DMS114 treated with DMSO at 0.1 percent for 48 hours (cell line): ENCODE data around the gene AGXT2.
A peak's percentile ranks its signal among the peaks of the same experiment; 100 is the strongest.

Experiments used
- DNase-seq: peaks from one replicate; lab custom pipeline; 2025; ENCODE audit not compliant: unreplicated experiment; lab: John Stamatoyannopoulos, UW

Gene AGXT2, protein sequence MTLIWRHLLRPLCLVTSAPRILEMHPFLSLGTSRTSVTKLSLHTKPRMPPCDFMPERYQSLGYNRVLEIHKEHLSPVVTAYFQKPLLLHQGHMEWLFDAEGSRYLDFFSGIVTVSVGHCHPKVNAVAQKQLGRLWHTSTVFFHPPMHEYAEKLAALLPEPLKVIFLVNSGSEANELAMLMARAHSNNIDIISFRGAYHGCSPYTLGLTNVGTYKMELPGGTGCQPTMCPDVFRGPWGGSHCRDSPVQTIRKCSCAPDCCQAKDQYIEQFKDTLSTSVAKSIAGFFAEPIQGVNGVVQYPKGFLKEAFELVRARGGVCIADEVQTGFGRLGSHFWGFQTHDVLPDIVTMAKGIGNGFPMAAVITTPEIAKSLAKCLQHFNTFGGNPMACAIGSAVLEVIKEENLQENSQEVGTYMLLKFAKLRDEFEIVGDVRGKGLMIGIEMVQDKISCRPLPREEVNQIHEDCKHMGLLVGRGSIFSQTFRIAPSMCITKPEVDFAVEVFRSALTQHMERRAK

DNA sequence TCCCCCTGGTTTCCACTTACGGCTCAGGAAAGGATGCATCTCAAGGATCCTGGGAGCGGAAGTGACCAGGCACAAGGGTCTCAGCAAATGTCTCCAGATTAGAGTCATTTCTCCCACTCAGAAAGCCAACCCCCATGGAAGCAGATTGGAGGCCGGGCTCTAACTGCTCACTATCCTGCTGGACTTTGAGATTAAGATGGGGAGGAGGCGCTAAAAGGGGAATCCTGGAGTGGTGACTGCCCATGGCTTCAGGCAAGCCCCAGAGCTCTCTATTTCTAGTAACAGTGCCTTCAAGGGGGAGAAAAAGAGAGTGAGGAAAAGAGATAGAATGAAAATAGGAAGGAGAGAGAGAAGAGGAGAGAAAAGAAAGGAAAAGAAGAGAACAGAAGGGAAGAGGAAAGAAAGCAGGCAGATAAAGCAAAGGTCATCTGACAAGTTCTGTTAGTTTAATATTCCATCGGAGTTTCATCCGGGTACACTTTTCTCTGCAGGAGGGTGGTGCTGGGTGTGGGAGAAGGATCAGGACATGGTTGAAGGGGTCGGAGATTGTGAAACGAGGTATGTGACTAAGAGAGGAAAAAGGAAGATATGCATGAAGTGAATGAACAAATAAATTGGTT lies at the start of gene AGXT2:
AGXT2 (minus strand) TSS at position 165 of the 620 bp plus-strand sequence; CDS start at position 108, 57 bp downstream.
- DNase-seq = no peak

DNA sequence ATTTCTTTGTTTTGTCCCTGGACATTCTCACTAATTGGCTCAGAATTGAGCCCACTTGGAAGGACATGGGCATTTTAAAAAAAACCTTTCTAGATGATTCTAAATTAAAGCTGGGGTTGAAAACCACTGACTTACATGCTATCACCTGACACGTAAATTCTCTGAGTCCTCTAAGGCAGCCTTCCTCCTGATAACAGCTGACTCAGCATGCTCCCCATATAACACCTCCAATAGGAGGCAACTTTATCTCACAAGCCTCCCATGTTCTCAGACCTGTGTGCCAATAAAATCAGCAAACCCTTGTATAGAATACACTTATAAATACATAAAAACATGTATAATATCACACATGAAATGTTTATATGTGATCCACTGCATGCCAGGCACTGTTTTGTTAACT lies 49.2 kb upstream of the AGXT2 start:
- no peak for DNase-seq

DNA sequence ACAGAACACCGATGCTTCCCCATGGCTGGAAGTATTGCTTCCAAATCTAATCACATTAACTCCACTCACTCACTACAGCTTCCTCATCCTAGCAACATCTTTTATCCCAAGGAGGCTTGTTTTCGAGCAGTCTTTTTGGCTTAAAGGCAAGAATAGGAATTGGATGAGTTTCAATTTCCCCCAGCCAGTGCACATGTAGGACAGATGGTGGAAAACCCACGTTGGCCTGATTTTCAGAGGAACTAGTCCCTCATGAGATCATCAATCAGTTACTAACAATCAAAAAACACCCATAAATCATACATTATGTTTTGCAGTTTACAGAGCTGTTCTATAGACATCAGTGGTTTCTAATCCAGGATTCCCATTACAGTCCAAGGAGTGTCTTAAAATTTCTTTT lies 48.5 kb upstream of the AGXT2 start:
- no peak for DNase-seq

DNA sequence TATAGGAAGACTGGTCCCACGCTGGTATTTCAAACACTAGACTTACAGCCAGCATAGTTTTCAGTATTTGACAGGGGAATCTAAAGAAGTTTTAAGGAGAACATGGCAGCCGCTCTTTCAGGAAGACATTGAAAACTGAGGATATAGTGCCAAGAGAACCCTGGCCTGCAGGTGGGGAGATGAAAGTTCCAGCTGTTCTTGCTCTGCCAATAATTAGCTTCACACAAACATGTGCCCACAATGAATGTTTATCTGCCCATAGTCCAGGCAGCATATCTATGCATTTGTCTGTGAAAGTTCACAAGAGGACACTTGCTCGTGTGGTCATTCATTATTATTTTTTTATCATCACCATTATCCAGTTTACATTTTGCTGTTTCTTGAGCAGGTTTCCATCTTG lies 47.6 kb upstream of the AGXT2 start:
- DNase-seq = no peak

DNA sequence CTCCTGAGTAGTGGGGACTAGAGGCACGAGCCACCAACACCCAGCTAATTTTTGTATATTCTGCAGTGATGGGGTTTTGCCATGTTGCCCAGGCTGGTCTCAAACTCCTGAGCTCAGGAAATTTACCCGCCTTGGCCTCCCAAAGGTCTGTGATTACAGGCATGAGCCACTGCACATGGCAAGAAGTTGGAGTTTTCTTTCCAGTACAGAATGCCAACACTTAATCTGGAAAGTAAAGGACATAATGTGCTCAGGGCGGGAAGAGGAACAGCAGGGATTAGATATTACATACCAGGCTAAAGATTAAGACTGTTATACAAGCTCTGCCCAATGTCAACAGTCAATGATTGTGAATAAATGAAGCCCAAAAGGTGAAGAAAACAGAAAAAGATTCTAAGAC lies 47.2 kb upstream of the AGXT2 start:
- no peak for DNase-seq

DNA sequence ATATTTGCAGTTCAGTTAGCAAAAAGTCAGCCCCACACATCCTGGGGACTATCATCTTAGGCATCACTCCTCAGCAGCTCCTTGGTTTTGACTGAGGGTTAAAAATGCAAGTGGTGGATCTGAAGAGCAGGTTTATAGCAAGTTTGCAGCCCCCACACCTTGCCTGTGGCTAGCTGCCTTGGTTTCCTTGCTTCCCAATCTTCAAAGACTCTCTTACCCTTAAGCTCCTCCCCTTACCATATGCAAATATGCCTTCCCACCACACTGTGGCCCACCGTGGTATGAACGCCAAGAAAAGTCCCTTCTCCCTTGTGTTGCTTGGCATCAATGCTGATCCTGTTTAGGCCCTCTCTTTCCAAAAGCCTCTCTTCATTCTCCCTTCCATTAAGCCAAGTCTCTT lies 45.0 kb upstream of the AGXT2 start:
- DNase-seq = no peak

DNA sequence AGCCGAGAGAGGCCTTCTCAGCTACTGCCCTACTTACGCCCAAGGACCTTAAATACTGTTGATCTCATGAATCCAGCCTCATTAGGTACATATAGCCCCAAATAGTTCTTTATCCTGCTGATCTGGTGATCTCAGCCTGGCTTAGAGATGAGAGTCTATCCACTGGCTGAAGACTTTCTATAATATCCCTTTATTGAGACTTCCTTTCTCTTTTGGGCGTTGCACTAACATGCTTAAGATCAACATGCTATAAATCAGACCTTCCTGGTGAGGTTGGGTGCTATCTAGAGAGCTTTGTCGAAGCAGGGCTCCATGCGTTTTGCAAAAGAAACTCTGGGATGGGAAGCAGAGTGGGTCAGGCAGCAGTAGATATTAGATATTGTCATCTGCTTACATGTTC lies 44.0 kb upstream of the AGXT2 start:
- DNase-seq = no peak

DNA sequence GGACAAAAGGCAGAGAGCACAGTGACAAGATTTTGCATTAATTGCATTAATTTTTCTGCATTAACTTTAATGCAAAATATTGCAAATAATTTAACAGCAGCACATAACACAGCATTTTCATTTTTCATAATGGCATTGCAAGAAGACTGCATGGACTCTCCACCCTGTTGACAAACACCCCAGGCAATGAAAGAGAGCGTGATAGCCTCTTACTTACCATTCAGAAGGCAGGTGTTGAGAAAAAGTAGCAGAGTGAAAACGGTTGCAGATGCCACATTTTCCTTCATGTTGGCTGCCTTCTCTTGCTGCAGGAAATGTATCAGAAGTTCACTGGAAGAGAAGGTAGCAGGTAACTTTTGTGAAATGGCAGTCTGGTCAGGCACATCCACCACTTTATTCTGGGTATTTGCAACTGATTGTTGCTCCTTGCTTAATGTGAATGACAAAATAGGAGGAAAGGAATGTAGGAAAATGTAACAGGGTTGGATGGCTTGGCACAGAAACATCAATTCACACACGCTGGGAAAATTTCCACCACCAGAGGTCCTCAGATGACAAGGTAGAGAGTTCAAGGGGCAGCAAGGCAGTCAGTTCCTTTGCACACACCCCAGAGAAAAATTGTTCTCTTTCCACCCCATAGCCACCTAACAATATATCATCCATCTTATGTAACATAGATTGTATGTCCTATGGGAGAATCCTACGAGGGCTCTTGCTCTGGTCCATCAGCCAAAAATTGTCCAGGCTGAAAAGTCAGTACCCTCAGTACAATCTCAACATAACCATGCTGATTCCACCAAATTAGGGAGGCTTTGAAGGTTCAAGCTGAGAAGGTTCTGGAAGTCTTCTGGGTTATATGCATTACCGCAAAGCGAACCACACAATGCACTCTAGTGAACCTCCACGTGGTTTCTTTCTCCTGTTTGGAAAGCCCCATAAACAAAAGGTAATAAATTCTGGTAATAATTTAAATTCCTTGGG lies 41.9 kb upstream of the AGXT2 start:
- DNase-seq = peak; percentile 20

DNA sequence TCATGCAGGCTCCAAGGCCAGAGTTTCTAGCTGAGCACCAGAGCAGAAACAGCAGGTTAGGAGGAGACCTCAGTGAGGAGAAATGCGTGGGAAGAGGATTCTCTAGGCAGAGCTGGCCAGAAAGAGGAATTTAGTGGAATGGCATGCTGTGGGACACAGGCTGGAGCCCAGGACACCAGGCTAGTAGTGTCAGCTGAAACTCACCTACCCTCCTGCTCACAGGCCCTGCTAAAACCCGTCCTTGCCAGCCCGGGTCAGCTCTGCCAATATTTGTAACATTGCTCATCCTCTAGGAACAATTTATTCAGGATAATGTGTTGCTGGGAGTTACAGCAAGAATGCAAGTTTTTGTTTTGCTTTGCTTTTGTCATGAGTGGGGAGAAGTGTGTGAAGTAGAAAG lies 40.2 kb upstream of the AGXT2 start:
- no peak for DNase-seq

DNA sequence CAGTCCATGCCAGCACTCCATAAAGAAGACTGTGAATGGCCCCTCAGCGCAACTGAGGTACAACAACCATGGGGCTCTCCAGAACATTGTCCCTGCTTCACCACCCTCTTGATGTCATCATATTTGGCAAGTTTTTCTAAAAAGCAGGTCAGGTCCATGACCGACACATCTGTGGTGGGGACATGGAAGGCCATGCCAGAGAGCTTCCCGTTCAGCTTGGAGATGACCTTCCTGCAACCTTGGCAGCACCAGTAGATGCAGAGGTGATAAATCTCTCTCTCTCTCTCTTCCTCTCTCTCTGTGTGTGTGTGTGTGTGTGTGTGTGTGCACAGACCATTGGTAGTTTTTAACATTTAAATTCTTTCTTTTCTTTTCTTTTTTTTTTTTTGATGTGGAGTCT lies 35.4 kb upstream of the AGXT2 start:
- no peak for DNase-seq

DNA sequence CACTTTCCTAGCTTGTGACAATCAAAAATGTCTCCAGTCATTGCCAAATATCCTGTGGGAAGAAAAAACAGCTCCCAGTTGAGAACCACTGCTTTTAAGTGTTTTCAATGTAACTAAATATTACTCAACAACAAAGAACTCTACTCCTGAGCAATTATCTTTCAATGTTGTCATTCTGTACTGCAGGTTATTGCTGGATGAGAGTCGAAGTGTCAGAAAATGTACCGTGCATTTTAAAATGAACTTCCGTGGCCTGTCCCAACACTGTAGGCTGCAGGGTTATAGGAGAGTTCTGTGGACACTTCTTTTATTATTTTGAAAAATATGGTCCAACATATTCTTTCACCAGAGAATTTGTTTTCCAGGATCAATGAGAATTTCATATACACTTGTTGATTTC lies 34.8 kb upstream of the AGXT2 start:
- no peak for DNase-seq

DNA sequence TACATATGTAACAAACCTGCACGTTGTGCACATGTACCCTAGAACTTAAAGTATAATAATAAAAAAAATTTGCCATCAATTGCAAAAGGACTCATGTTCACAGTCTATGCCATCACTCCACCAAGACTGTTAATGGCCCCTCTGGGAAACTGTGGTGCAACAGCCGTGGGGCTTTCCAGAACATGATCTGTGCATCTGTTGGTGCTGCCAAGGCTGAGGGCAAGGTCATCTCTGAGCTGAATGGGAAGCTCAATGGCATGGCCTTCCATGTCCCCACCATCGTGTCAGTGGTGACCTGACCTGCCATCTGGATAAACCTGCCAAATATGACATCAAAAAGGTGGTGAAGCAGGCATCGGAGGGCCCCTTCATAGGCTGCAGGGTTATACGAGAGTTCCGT lies 33.4 kb upstream of the AGXT2 start:
- no peak for DNase-seq

DNA sequence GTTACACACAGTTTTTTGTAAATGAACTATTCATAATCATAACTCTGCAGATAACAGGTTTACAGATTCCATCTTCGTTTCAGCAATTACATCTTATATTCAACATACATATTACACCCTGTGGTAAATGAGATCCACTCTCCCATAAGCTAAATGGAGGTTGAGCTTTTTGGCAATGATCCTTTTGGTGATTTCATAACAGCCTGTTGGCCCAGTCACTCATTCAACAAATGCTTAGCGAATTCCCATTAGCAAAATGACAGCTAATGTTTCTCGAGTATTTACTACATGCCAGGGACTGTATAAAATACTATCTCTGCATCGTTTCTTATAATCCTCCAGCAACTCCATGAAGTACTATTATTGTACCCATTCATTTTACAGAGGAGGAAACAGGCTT lies 25.4 kb upstream of the AGXT2 start:
- no peak for DNase-seq

DNA sequence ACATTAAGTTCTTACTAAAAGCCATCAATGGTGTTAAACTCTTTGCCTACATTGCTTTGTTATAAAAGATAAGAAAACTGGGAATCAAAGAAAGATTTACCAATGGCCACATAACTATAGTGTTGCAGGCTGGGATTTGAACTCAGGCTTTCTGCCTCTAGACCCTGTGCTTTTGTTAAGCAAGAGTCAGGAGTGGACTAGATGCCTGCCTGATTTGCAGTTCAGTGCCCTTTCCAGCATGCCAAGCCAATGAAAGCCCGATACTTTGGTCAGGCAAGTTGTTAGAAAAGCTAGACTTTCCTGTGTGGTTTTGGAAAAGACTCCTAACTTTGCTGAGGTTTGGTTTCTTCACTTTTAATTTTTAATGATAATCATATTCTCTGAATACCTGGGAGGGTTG lies 21.4 kb upstream of the AGXT2 start:
- DNase-seq = no peak

DNA sequence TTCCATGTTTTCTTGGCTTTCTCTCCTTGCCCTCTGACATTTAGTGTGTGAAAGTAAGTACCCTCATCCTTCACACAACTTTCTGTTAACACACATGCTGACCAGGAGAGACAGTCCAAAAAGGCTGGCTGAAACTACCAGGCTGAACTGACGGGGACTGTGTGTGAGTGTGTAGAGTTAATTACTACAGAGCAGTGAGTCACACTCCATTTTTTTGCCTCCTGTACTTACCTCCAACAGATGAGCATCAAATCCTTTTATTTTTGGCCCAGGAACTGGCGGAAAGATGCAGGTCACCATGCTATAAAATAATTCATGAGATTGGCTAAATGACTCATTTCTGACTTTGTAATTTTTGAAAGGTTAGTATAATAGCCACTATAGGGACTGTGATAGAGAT lies 20.2 kb upstream of the AGXT2 start:
- DNase-seq = no peak

DNA sequence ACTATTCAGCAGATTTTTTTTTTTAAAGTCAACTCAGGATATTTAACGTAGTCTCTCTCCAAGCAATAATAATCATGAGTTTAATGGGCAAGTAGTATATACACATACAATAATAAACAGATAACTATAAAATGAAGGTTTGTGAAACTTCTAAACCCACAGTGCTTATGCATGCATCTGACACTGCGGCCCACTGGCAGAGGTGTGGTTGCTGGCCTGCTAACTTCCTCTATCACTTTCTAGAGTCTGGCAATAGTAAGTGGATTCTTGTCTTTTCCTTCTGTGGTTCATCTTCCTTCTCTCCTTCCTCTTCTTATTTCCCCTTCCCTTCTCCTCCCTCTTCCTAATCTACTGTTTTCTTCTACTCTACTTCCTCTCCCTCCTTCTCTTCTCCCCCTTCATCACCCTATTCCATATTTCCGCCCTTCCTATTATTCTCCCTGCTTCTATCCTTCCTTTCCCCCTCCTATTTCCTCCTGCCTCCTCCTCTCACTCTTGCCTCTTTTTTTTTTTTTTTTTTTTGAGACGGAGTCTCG lies 18.6 kb upstream of the AGXT2 start:
- DNase-seq = no peak

DNA sequence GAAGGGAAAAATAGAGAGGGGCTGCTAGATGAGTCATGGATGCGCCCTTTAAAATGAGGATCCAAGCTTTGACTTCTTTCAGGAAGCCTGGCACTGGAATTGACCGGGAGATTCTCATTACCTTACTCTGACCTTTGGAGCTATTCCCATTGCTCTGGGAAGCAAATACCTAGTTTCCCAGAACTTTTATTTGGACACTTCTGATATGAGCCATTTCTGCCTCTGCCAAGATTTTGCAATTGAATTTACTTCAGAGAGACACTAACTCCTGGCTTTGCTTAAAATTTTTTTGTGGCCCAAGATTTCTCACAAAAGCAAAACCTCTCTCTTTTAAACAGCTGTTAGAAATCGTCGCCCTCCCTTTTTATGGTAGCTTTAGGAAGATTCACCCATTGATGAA lies 15.7 kb upstream of the AGXT2 start:
- DNase-seq = no peak

DNA sequence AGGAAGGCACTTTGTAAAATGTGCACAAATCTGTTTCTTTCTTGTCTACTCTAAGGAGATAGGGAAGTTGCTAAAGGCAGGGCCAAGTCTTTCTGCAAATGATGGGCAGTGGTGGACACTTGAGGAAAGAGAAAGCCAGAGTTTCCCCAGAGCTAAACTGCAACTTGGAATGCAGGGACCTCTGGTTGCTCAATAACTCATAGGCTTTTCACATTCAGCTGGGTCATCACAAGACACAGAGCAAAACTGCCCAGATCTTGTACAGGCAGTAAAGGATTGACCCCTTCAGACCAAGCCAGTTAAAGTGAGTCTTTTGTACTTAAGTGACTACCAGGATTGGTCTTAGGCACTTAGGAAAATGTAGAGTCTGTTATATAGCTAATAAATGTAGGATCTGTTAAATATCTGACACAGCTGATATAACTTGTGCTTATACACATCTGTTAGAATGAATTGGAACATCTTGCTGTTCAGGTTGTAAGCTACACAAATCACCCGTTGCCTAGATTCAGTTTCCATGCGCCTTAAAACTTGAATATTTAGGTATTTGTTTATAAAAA lies 13.5 kb upstream of the AGXT2 start:
- DNase-seq = no peak

DNA sequence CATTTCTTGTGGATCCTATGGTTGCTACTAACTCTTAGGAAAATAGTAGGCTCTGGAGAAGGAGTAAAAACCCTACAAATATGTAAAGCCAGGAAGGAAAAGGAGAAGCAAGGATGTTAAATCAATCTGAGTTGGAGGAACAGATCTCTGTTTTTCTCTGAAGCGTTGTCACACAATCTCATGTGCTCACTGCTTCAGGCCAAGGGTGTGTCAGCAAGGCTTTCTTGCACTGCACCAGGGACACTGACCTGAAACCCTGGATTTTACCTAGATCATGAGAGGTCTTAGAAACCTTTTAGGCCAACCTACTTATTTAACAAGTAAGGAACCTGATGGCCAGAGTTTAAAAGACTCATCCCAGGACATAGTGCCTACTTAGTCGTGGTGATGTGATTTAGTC lies 12.5 kb upstream of the AGXT2 start:
- DNase-seq = no peak

DNA sequence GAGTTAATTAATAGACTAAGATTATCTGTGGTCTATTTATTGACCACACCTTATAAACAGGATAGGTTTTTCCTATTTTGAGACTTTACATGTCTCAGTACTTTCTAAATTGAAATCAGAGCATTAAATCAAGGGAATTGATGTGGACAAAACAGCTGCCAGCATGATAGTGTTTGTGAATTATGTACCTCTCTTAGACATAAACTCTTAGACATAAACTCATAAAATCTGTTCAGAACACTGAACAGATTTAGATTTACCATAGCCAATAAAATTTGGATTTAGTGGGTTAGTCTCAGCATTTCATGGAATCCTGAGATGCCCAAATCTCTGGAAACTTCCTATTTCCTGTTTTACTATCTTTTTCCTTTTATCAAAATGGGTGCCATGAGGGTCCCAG lies 11.5 kb upstream of the AGXT2 start:
- no peak for DNase-seq

DNA sequence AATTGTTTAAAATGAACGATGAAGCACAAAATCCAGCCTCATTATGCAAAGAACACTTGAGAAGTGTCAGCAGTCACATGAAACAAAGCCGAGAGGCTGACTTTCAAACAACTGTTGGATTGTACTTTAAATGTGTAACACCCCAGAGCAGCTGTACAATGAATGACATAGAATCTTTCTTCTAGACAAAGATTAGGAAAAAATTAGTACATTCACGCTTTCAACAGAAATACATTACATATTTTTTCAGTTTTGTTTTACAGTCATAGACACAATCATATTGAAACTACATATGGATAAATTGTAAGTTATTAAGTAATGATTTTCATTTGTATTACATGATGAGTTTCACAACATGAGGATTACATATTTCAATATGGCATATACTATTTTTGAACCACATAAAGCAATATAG lies 10.6 kb upstream of the AGXT2 start:
- DNase-seq = no peak
